HG03571 (cell line): ENCODE data around the gene COL4A1.

Source experiments
- ATAC-seq: cut with Tn5 transposase; IDR thresholded peaks from one replicate; pipeline ENCODE4 v1.9.1; 2021; ENCODE audit not compliant: unreplicated experiment

The COL4A1 gene

DNA sequence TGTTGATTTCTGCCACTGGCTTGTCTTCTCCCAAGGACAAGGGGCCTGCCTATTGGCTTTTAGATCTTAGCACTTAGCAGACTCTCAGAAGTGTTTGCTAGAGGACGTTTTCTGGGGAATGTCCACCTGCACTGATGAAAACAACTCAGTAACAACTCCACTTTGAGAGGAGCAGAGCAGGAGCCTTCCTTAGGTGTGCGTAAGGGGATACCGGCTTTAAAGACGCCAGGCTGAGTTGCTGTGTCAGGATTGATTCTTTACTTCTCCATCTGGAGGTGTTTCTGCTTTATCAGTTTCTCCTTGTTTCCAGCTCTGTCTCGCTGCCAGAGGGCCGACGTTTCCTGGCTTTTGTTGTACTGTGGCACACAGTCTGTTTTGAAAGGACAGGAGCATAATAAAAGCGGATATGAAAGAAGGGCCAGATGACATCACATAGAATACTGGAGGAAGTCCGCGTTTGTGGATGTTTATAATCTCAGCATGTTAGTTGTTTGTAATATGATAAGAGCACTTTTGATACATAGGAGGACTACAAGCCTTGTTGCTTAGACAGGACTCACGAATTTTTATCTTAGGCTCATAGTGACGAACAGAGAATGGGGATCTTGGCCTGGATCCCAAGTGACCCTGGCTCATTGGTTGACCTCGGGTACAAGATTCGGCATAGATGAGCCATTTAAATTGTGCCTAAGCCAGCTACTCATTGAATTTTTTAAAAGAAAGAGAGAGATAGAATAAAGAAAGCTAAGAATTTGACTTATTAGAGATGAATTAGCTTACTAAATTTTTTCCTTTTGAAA, 34.7 kb upstream of the COL4A1 start:
- peak; percentile 62 for ATAC-seq

- ATAC-seq: peak; percentile 43
Observed at GRCh38 chr13:110340812-110341444, 34.0 kb upstream of the COL4A1 start.

GRCh38 chr13:110339975-110340550, 33.1 kb upstream of the COL4A1 start:
- ATAC-seq: no peak

DNA sequence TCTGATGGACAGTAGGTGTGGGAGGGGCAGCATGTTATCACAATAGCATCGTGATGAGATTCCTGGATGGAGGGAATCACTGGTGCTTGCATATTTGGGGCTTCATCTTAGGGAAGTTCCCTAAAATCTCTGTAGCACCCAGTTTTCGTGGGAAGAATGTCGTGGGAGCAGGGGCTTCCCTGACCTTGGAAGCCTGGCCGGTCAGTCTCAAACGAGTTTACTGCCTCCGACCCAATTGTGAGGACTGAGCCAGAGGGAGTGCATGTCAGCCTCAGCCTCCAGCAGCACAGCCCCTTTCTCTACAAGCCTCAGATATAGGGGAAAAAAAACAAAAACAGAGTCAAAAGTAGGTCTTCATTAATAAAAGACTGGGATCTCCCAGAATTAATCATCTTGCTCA, 32.3 kb upstream of the COL4A1 start:
- ATAC-seq: no peak

- no peak for ATAC-seq
Observed at GRCh38 chr13:110338441-110339101, 31.6 kb upstream of the COL4A1 start.

DNA sequence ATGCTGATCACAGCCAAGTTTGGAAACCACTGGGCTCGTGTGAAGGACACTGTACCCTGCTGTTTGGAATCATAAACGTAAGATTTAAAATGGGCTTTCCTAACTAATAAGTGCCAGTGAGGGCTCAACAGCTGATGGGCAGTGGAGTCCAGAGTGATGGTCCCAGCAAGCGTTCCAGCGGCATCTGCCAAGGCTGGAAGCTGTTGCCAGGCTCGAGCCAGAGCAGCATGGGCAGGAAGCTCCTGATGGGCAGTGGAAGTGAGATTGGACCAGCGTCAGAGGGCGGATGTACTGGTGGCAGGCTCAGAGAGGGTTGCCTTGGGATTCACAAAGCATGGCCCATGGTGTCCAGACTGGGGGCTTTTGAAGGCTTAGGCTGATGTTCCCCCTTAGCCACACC, 30.3 kb upstream of the COL4A1 start:
- ATAC-seq: no peak

DNA sequence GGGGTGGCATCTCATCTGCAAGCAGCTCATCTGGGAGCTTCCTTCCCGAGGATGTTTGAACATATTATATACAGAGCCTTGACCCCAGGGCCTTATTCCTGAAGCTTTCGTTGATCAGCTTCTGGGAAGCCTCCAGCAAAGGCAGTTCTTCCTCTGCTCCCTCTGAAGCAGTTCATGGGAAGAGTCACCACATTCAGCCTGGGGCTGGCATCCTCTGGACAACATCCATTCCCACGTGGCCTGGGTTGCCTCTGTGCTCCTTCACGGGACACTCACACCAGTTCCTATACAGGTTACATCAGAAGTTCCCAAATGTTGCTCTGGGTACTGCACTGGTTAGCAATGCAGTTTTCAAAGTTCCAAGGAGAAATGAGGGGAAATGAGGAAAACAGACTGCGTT, 29.7 kb upstream of the COL4A1 start:
- ATAC-seq: no peak

DNA sequence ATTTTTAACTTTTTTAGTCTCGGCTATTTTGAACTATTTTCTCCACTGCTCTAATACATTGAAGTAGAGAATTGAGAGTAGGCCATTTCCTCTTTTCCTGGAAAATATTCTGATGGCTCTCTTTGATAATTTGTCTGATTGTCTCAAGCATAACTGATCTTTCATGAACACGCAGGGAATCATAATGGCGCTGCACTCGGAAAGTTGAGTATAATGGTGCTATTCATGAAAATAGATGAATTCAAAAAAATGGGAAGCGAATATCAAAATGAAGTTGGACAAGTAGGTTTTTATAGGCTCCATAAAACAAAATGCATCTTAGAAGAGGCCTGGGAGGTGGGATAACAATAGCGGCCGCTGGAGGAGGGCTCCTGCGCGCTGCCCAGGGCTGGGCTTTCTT, 29.2 kb upstream of the COL4A1 start:
- no peak for ATAC-seq

GRCh38 chr13:110334841-110335490, 28.0 kb upstream of the COL4A1 start:
- ATAC-seq: no peak

DNA sequence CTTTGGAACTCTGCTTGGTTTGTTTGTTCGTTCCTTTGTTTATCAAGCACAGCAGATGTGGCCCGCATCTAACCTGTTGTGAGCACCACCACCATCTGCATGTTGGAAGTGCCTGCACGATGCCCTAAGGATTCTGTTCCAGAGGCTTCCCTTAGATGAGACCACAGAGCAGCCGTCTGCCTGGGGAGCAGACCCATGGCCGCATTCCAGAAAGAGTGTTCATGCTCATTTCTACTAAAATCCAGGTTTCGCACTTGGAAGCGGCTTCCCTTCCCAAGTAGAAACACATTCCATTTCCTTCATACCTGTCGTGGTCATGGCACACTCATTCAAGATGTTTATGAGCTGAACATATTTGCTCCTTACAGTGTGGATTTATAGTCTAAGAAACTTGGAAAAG, 27.3 kb upstream of the COL4A1 start:
- ATAC-seq: no peak

GRCh38 chr13:110333837-110334236, 26.9 kb upstream of the COL4A1 start:
- ATAC-seq: no peak

- no peak for ATAC-seq
Observed at GRCh38 chr13:110332750-110333149, 25.8 kb upstream of the COL4A1 start.

GRCh38 chr13:110331362-110331761, 24.4 kb upstream of the COL4A1 start:
- no peak for ATAC-seq

- no peak for ATAC-seq
Observed at GRCh38 chr13:110330491-110331011, 23.6 kb upstream of the COL4A1 start.

- ATAC-seq: no peak
Observed at GRCh38 chr13:110329798-110330461, 23.0 kb upstream of the COL4A1 start.

GRCh38 chr13:110329258-110329657, 22.3 kb upstream of the COL4A1 start:
- no peak for ATAC-seq

GRCh38 chr13:110328573-110328972, 21.6 kb upstream of the COL4A1 start:
- no peak for ATAC-seq

DNA sequence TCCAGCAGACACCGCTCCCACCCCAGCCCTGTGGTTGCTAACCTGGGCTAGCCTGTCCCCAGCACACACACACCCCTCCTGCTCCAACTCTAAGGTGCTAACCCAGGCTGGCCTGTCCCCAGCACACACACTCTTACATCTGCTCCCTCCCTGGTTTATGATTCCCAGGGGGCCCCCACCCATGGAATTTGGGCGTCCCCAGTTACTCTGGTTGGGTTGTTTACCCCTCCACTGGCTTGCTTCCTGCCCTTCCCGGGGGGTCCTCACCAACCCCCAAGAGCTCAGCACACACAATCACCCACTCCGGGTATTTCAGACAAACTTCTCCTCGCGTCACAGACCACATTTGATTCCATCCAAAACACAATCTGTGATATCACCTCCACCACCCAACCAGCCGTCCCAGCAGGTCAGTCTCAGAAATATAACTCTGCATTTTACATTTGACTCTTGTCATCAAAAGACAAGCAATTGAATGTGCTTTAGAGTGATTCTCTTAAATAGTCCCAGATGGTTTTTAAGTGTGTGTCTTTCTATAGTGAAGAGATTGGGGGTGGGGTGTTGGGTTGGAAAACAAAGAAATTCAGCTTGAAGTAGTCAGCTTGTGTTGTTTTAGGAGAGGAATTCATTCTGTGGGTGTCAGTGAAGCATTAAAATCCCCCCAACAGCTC, 20.2 kb upstream of the COL4A1 start:
- no peak for ATAC-seq

- no peak for ATAC-seq
Observed at GRCh38 chr13:110326263-110326904, 19.4 kb upstream of the COL4A1 start.
